HUES64 (cell line): ENCODE results near the gene TEX11.
"Not testable (repeated sequence)": the region's sequence is repeated elsewhere in the genome, so short reads cannot be mapped to it uniquely, and the experiment has no call there.

Experiments
- H3K27ac ChIP-seq: 2 replicates; pipeline ENCODE4 v1.7.0; 2013; ENCODE audit warnings: low read depth, low read length, inconsistent platforms
- H3K27me3 ChIP-seq: 2 replicates; pipeline ENCODE4 v1.6.1; 2013; ENCODE audit warnings: mild to moderate bottlenecking, low read length; ENCODE audit not compliant: insufficient read depth
- H3K36me3 ChIP-seq: 2 replicates; pipeline ENCODE4 v1.6.1; 2013; ENCODE audit warnings: mild to moderate bottlenecking, low read length; ENCODE audit not compliant: insufficient read depth
- H3K4me1 ChIP-seq: 2 replicates; pipeline ENCODE4 v1.6.1; 2013; ENCODE audit warnings: mild to moderate bottlenecking, low read length, moderate library complexity; ENCODE audit not compliant: insufficient read depth
- H3K4me3 ChIP-seq: 2 replicates; pipeline ENCODE4 v1.5.1; 2013; ENCODE audit warnings: mild to moderate bottlenecking, low read length, moderate library complexity
- H3K9ac ChIP-seq: 2 replicates; pipeline ENCODE4 v1.6.1; 2013; ENCODE audit warnings: mild to moderate bottlenecking, low read depth, low read length
- H3K9me3 ChIP-seq: 2 replicates; pipeline ENCODE4 v1.6.1; 2013; ENCODE audit warnings: low read depth, low read length; ENCODE audit not compliant: insufficient read depth
- WGBS: fragments of 150-250, 120-280 bp; methylation state at CpG from one replicate; pipeline ENCODE4 v1.1.7; 2013; ENCODE audit warnings: missing lambda C conversion rate; 5-methylcytosine and 5-hydroxymethylcytosine counted together

The TEX11 gene

DNA sequence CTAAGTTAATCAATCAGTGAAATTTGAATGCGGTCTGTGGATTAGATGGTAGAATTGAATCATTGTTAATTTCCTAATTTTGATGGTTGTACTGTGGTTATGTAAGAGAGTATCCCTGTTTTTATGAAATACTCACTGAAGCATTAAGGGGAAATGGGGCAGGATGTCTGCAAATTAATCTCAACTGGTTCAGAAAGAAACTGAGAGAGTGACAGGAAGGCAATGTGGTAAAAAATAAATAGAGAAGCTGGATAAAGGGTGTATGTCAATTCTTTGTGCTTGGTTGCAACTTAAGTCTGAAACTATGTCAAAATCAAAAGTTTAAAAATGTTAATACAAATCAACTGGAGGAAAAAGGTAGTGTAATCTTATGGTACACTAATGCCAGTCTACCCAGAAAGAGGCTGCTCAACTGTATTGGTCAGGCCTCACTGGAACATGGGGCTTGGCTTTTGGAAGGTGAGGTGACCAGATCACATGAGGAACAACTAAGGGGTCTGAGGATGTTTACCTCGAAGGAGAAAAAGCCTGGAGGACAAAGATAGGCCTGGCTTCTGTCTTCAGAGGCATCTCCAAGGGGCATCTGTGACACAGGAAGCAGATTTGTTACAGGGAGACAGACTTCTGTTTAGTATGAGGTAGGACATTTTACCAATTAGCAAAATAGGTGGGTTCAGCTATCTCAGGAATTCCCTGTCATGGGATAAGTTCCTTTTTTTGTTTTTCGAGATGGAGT is 380.7 kb downstream of the TEX11 start:
- WGBS, result 89% methylated on average over 3 of the region's 3 CpGs
- H3K36me3 ChIP-seq, result no peaks in the 10 kb centered on the region
- H3K9me3 ChIP-seq, result no peaks in the 10 kb centered on the region
- no peak overlapping the region for H3K27ac ChIP-seq
- H3K4me3 ChIP-seq, result no peak overlapping the region
- H3K4me1 ChIP-seq, result no peaks in the 10 kb centered on the region
- no peaks in the 10 kb centered on the region for H3K27me3 ChIP-seq
- no peak overlapping the region for H3K9ac ChIP-seq

DNA sequence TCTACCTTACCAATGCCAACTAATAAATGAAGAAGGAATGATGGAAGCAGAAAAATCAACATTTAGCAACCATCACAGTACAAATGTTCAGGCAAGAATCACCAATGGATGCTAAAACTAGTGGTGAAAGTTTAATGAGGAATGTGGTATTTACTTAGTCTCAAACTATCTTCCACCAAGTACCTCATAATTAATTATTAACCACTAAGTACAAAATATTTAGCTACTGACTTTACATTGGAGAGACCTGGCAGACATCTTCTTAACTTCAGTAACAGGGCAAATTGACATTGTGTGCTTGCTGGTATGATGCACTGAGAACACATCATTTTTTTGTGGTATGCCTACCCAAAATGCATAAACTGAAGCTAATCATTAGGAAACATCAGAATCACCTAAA is 381.5 kb downstream of the TEX11 start:
- Histone ChIP-seq H3K9me3 (no peaks in the 10 kb centered on the region), H3K9ac (no peak overlapping the region), H3K27me3 (no peaks in the 10 kb centered on the region), H3K4me1 (no peaks in the 10 kb centered on the region), H3K27ac (no peak overlapping the region), H3K36me3 (no peaks in the 10 kb centered on the region), H3K4me3 (no peak overlapping the region)

DNA sequence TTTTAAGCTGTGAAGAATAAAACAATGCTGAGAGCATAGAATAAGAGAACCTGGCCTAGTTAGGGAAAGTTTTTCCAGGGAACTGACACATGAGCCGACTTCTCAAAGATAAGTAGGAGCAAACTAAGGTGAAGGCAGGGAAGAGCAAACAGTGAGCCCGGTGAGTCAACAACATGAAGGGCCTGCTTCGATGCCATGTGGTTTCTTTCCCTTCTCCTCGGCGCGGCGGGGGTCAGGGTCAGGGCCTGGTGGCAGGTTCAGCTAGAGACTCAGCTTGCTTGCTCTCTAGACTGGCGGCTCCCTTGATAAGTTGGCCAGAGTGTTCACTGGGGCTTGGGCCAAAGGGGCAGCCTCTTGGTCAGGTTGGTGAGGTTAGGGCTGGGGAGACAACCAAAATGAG is 382.8 kb downstream of the TEX11 start:
- H3K27ac ChIP-seq, result no peak overlapping the region

DNA sequence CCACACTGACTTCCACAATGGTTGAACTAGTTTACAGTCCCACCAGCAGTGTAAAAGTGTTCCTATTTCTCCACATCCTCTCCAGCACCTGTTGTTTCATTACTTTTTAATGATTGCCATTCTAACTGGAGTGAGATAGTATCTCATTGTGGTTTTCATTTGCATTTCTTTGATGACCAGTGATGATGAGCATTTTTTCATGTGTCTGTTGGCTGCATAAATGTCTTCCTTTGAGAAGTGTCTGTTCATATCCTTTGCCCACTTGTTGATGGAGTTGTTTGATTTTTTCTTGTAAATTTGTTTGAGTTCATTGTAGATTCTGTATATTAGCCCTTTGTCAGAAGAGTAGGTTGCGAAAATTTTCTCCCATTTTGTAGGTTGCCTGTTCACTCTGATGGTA is 392.8 kb downstream of the TEX11 start:
- H3K9me3 ChIP-seq, H3K27ac ChIP-seq, H3K9ac ChIP-seq, H3K27me3 ChIP-seq, H3K4me3 ChIP-seq, H3K36me3 ChIP-seq, H3K4me1 ChIP-seq: not testable (repeated sequence)
- WGBS, result 80% methylated on average over 1 of the region's 1 CpG

More for the DNA sequence above, 382.8 kb downstream of the TEX11 start:
- Histone ChIP-seq H3K36me3 (no peaks in the 10 kb centered on the region), H3K4me1 (no peaks in the 10 kb centered on the region), H3K9ac (no peak overlapping the region), H3K4me3 (no peak overlapping the region), H3K9me3 (no peaks in the 10 kb centered on the region), H3K27me3 (no peaks in the 10 kb centered on the region)
- 95% methylated on average over 8 of the region's 8 CpGs for WGBS

DNA sequence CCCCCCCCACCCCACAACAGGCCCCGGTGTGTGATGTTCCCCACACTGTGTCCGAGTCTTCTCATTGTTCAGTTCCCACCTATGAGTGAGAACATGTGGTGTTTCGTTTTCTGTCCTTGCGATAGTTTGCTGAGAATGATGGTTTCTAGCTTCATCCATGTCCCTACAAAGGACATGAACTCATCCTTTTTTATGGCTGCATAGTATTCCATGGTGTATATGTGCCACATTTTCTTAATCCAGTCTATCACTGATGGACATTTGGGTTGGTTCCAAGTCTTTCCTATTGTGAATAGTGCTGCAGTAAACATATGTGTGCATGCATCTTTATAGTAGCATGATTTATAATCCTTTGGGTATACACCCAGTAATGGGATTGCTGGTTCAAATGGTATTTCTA is 393.2 kb downstream of the TEX11 start:
- not testable (repeated sequence) for H3K36me3 ChIP-seq, H3K9ac ChIP-seq, H3K4me3 ChIP-seq, H3K27me3 ChIP-seq, H3K27ac ChIP-seq, H3K4me1 ChIP-seq, H3K9me3 ChIP-seq
- WGBS, result 100% methylated on average over 1 of the region's 4 CpGs

DNA sequence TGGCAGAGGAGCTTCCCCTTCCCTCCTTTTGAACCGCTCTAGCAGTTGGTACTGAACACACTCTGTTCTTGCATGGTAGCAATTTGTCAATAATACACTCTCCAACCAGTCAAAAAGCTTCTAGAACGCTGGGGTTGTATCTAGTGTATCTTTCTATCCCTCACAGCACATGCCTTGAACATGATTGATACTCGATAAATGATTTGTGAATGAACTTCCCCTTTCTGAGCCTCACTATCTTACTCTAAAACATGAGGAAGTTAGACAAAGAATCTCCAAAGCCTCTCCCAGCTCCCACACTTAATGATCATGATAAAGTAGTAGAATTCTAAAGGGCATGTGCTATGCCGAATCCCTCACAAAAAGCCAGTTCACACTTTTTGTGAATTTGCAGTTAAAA is 399.4 kb downstream of the TEX11 start:
- Histone ChIP-seq H3K27ac (no peak overlapping the region), H3K27me3 (no peaks in the 10 kb centered on the region), H3K9ac (no peak overlapping the region), H3K9me3 (no peaks in the 10 kb centered on the region), H3K4me3 (no peak overlapping the region), H3K36me3 (peaks cover 10% of the 10 kb centered on the region; the same call in 1 of the 2 replicates), H3K4me1 (0 out of 2 replicates have a peak, but pooled peaks cover 11% of the 10 kb centered on the region)
- 93% methylated on average over 3 of the region's 4 CpGs for WGBS

DNA sequence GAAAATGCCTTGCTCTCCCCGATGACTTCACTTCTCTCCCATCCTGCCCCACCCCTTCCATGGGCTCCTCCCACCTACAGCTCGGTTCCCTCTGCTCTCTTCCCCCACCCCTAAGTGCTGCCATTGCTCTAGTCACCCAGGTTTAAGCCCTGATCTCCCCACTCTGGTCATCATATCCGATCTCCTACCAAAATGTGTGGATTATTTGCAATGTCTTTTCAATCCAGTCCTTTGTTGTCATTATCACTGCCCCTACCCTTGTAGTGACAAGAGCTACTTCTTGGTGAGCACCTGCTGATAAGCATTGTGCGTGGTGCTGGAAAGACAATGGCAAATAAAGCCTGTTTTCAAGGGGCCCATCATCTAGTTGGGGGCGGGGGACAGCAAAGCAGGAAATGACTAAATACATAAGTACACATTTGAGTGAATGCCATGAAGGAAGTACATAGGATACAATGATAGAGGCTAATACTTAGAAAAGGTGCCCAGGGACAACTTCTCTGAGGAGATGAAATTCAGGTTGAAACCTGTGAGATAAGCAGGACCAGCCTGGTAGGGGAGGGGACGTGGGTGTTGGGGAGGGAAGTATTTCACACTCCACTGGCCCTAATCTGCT is 400.1 kb downstream of the TEX11 start:
- H3K9ac ChIP-seq, result no peak overlapping the region
- 0 out of 2 replicates have a peak, but pooled peaks cover 11% of the 10 kb centered on the region for H3K4me1 ChIP-seq
- H3K36me3 ChIP-seq, result peaks cover 17% of the 10 kb centered on the region
- 34% methylated on average over 5 of the region's 6 CpGs for WGBS
- no peak overlapping the region for H3K4me3 ChIP-seq
- no peaks in the 10 kb centered on the region for H3K9me3 ChIP-seq
- H3K27me3 ChIP-seq, result no peaks in the 10 kb centered on the region
- no peak overlapping the region for H3K27ac ChIP-seq

DNA sequence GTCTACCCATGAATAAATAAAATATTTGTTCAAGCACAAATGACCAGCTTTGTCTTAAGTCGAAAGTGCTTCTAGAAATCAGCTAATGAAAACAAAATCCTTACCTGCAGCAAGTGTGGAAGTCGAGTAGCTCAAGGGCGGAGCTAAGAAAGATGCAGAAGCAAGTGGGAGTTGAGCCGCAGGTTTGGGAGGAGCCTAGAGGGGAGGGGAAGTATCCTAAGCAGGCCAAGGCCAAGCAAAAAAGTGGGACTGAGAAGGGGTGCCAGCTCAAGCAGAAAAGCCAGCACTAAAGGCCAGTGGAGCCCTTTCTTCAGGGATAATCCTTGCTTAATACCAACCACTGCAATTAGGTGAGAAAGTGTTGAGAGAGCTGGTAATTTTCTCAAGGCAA is 403.1 kb downstream of the TEX11 start:
- 77% methylated on average over 3 of the region's 4 CpGs for WGBS
- no peaks in the 10 kb centered on the region for H3K9me3 ChIP-seq
- H3K27me3 ChIP-seq, result no peaks in the 10 kb centered on the region
- H3K9ac ChIP-seq, result no peak overlapping the region
- peaks cover 46% of the 10 kb centered on the region for H3K36me3 ChIP-seq
- H3K27ac ChIP-seq, result no peak overlapping the region; the same call in 1 of the 2 replicates
- no peak overlapping the region for H3K4me3 ChIP-seq
- H3K4me1 ChIP-seq, result 0 out of 2 replicates have a peak, but pooled peaks cover 11% of the 10 kb centered on the region

DNA sequence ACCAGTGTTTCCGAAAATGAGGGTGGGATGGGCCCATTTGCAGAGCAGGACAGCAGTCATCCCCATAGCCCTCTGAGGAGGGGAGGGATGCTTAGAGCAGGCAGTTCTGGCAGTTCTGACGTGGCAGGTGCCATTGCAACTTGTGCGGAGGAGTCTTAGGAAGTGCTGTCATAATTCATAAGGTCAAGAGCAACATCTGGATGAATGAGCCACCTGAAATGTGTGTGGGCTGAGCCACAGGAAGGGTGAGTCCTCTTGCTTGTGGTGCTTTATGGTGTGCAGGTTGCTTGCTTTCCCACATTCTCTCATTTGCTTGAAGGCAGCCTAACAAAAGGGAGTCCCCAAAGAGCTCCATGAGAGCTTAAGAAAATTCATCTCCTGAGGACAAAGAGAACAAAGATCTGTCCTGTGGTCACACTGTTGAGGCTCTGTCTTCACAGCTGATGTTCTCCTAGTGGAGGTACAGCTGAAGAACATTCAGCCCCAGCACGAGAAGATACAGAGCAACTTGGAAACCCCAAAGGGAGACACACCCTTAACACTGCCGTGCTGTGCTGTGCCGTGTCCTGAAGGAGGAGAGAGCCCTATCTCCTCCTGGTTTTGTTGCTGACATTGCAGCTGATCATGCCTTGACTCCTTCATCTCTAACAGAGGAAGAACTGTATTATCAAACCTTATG is 403.6 kb downstream of the TEX11 start:
- Histone ChIP-seq H3K27ac (no peak overlapping the region; the same call in 1 of the 2 replicates), H3K4me1 (0 out of 2 replicates have a peak, but pooled peaks cover 11% of the 10 kb centered on the region), H3K36me3 (peaks cover 49% of the 10 kb centered on the region), H3K9me3 (no peaks in the 10 kb centered on the region), H3K27me3 (no peaks in the 10 kb centered on the region), H3K4me3 (no peak overlapping the region), H3K9ac (no peak overlapping the region)
- 89% methylated on average over 6 of the region's 6 CpGs for WGBS

DNA sequence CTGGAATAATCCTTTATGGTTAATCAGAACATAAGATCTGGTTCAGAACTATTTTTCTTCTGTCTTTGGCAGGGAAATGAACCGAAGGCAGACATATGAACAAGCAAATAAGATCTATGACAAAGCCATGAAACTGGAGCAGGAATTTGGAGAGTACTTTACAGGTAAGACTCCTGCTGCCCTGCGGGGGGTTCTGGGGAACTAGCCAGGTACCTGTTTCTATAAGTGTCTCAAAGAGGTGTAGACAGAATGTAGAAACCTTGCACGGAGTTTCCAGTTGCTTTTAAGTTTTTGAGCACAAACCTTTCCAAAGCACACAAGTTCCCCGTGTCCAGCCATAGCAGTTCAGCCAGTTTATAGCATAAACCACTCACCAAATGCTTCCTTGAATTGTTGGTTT is 407.7 kb downstream of the TEX11 start:
- H3K4me1 ChIP-seq, result no peaks in the 10 kb centered on the region
- H3K36me3 ChIP-seq, result peaks cover 90% of the 10 kb centered on the region
- 98% methylated on average over 4 of the region's 4 CpGs for WGBS
- H3K4me3 ChIP-seq, result no peak overlapping the region
- H3K9me3 ChIP-seq, result no peaks in the 10 kb centered on the region
- H3K27ac ChIP-seq, result no peak overlapping the region
- H3K27me3 ChIP-seq, result no peaks in the 10 kb centered on the region
- H3K9ac ChIP-seq, result no peak overlapping the region

DNA sequence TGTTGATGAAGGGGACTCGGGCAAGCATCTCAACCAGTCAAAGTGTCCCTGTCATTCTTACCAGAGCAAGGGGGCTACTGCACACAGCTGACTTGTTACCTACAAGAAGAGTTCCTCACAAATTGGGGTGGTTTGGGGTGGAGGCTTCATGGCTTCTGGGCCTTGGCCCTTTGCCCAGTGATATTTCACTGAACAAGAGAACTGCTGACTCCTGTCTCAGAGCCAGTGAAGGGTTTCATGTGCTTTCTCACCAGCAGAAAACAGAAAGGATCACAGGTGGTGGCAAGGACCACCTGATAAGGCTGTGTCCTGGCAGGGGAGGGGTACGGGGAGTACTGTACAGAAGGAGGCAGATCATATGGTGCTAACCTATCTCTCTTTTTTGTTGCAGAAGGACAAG is 410.4 kb downstream of the TEX11 start:
- Histone ChIP-seq H3K36me3 (peaks cover 98% of the 10 kb centered on the region), H3K27me3 (no peaks in the 10 kb centered on the region), H3K27ac (no peak overlapping the region), H3K4me3 (no peak overlapping the region), H3K9me3 (no peaks in the 10 kb centered on the region), H3K4me1 (no peaks in the 10 kb centered on the region), H3K9ac (no peak overlapping the region)
- WGBS, result 93% methylated on average over 2 of the region's 2 CpGs
